Activated naive CD4-positive, alpha-beta T cell treated with Interleukin-2 at 50 U/mL for 16 hours (primary cell): ENCODE data around the gene CCL15.

Experiments used
- DNase-seq: peaks from one replicate; pipeline ENCODE4 v3.0.0-alpha.2; 2020

CCL15 gene

GRCh38 chr17:35988164-35988563 lies 13.2 kb downstream of the CCL15 start:
- DNase-seq = no peak

- DNase-seq = no peak
Measured at GRCh38 chr17:35986643-35987042, 14.7 kb downstream of the CCL15 start, which contains the start of gene CCL14. Gene CCL14 (minus strand): TSS chr17:35986729. CDS start chr17:35986649, 80 bp downstream.

GRCh38 chr17:35984140-35984539 lies 17.2 kb downstream of the CCL15 start:
- DNase-seq = no peak

- no peak for DNase-seq
Measured at GRCh38 chr17:35982409-35983191, 18.8 kb downstream of the CCL15 start.

- DNase-seq = no peak
Measured at GRCh38 chr17:35981908-35982330, 19.4 kb downstream of the CCL15 start.

- no peak for DNase-seq
Measured at GRCh38 chr17:35981246-35981645, 20.1 kb downstream of the CCL15 start, which contains the start of gene CCL16. Gene CCL16 (minus strand): TSS chr17:35981497. CDS start chr17:35981420, 77 bp downstream.

- DNase-seq = no peak
Measured at GRCh38 chr17:35978346-35978745, 23.0 kb downstream of the CCL15 start.

- no peak for DNase-seq
Measured at GRCh38 chr17:35977509-35977908, 23.8 kb downstream of the CCL15 start.

GRCh38 chr17:35973333-35974260 lies 27.8 kb downstream of the CCL15 start:
- no peak for DNase-seq

GRCh38 chr17:35972945-35973332 lies 28.4 kb downstream of the CCL15 start:
- no peak for DNase-seq

- no peak for DNase-seq
Measured at GRCh38 chr17:35972535-35972934, 28.8 kb downstream of the CCL15 start.

GRCh38 chr17:35972066-35972465 lies 29.3 kb downstream of the CCL15 start:
- no peak for DNase-seq

GRCh38 chr17:35969558-35970380 lies 31.6 kb downstream of the CCL15 start:
- DNase-seq = peak; percentile 71

- no peak for DNase-seq
Measured at GRCh38 chr17:35968520-35969054, 32.8 kb downstream of the CCL15 start.

GRCh38 chr17:35965272-35965671 lies 36.1 kb downstream of the CCL15 start:
- DNase-seq = no peak

GRCh38 chr17:35963663-35964062 lies 37.7 kb downstream of the CCL15 start:
- DNase-seq = no peak

GRCh38 chr17:35953720-35954119 lies 47.6 kb downstream of the CCL15 start:
- no peak for DNase-seq

- no peak for DNase-seq
Measured at GRCh38 chr17:35949401-35949800, 52.0 kb downstream of the CCL15 start.

- DNase-seq = no peak
Measured at GRCh38 chr17:35948092-35948491, 53.3 kb downstream of the CCL15 start.
